WERI-Rb-1 (cell line): ENCODE results near the gene ILKAP.
A peak's percentile ranks its signal among the peaks of the same experiment; 100 is the strongest.

Experiments used
- DNase-seq: peaks from one replicate; pipeline ENCODE4 v3.0.0-alpha.2; 2020
- H3K27ac ChIP-seq: fragments of 250-450 bp; sonication (Bioruptor Pico); 2 replicates; pipeline ENCODE4 v1.5.1; 2020; ENCODE audit warnings: mild to moderate bottlenecking, moderate library complexity
- H3K27me3 ChIP-seq: fragments of 250-450 bp; sonication (Bioruptor Pico); 2 replicates; pipeline ENCODE4 v1.5.1; 2021; ENCODE audit warnings: mild to moderate bottlenecking, low read depth, moderate library complexity; ENCODE audit not compliant: insufficient read depth, severe bottlenecking
- H3K36me3 ChIP-seq: fragments of 250-450 bp; sonication (Bioruptor Pico); 2 replicates; pipeline ENCODE4 v1.5.1; 2020; ENCODE audit warnings: mild to moderate bottlenecking, moderate library complexity
- H3K4me3 ChIP-seq: 2 replicates; pipeline ENCODE4 v1.5.1; 2011; ENCODE audit warnings: low read depth, mild to moderate bottlenecking, control low read depth, low read length
- H3K9me3 ChIP-seq: fragments of 250-450 bp; sonication (Bioruptor Pico); 2 replicates; pipeline ENCODE4 v1.5.1; 2021; ENCODE audit warnings: mild to moderate bottlenecking, moderate library complexity; ENCODE audit not compliant: severe bottlenecking
- CTCF ChIP-seq: IDR thresholded peaks from 2 replicates; pipeline ENCODE4 v1.5.1; 2011; ENCODE audit warnings: low read depth, mild to moderate bottlenecking, control low read depth, inconsistent platforms, low read length

Gene ILKAP

DNA sequence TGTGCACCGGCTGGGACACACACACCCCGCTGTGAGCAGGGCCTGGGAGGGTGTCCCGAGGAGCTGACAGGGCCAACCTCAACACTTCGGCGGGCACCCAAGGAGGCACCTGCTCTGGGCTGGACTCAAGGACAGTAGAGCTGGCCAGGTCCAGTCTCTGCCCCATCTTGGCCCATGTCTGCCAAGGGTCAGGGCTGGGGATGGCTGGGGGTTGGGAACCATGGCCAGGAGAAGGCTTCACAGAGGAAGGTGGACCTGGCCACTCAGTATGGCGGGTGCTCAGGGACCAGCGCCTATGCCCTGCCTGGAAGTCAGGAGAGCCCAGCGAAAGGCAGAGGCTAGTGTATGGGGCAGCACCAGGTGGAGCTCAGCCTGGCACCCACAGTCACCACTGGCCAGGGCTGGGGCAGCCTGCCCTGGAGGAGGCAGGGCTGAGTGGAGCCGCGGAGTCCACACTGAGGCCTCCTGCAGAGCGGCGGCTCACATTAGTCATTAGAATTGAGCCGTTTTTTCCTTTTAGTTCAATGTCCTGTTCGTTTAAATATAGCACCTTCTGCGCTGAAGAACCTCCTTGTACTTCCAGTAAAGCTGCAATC is 40.6 kb downstream of the ILKAP start:
- no peak for DNase-seq

GRCh38 chr2:238162251-238162845 is 41.1 kb downstream of the ILKAP start:
- Histone ChIP-seq H3K9me3 (no peaks in the 10 kb centered on the region), H3K4me3 (no peak overlapping the region), H3K27ac (no peak overlapping the region), H3K36me3 (peaks cover under 1% of the 10 kb centered on the region; the same call in 1 of the 2 replicates), H3K27me3 (no peaks in the 10 kb centered on the region)
- no peak for DNase-seq
- TF ChIP-seq CTCF = no peak

More for the DNA sequence above, 40.6 kb downstream of the ILKAP start:
- H3K27ac ChIP-seq = no peak overlapping the region
- no peak overlapping the region for H3K4me3 ChIP-seq
- no peaks in the 10 kb centered on the region for H3K9me3 ChIP-seq
- peaks cover 6% of the 10 kb centered on the region; the same call in 1 of the 2 replicates for H3K36me3 ChIP-seq
- H3K27me3 ChIP-seq = no peaks in the 10 kb centered on the region
- no peak for TF ChIP-seq CTCF

DNA sequence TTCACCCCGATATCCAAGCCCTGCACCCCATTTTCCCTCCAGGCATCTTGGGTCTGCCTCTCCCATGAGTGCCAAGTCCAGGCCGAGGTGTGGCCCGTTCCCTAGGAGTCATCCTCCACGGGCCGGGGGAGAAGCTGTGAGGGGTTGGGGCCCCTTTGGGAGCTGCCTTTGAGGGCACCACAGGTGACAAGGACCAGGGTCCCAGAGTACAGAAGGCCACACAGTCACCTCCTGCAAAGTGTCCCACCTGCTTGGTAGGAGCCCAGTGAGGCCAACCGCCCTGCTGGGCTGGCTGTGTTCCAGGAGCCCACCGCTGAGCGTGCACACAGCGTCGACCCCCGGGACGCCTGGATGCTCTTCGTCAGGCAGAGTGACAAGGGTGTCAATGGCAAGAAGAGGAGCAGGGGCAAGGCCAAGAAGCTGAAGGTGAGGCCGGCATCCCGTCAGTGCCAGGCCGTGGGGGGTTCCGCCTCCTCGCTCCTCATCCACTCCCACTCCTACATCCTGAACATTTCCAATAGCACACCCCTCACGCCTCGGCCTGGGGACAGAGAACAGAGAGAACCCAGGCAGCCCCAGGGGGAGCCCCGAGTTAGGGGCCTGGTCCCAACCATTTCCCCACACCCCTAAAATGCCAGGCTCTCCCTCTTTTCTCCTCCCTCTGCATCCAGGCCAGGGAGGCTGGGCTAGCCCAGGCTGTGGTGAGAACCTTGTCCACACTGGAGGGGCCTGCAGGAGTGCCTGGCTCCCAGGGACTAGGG is 42.0 kb downstream of the ILKAP start:
- DNase-seq = no peak
- TF ChIP-seq CTCF = no peak
- Histone ChIP-seq H3K9me3 (no peaks in the 10 kb centered on the region), H3K4me3 (no peak overlapping the region), H3K27ac (no peak overlapping the region), H3K36me3 (no peaks in the 10 kb centered on the region), H3K27me3 (no peaks in the 10 kb centered on the region)

GRCh38 chr2:238160206-238161129 is 43.0 kb downstream of the ILKAP start:
- peak; percentile 82 for DNase-seq
- Histone ChIP-seq H3K27me3 (no peaks in the 10 kb centered on the region), H3K27ac (peak overlapping the region; percentile 39; the same call in 1 of the 2 replicates), H3K36me3 (no peaks in the 10 kb centered on the region), H3K9me3 (no peaks in the 10 kb centered on the region), H3K4me3 (peak overlapping the region; percentile 13)
- peak; percentile 70 for TF ChIP-seq CTCF

- Histone ChIP-seq H3K27ac (no peak overlapping the region), H3K27me3 (no peaks in the 10 kb centered on the region), H3K9me3 (no peaks in the 10 kb centered on the region), H3K36me3 (no peaks in the 10 kb centered on the region), H3K4me3 (peak overlapping the region; percentile 53)
- TF ChIP-seq CTCF = no peak
- DNase-seq = no peak
Observed at GRCh38 chr2:238159661-238160205, 43.8 kb downstream of the ILKAP start.
